ENCODE measurements around the gene TNS1.

- TF ChIP-seq POLR2AphosphoS5 (IDR thresholded peaks at IDR 0.05; ENCODE audit: low read depth) (no peak), CTCF (IDR thresholded peaks at IDR 0.05; ENCODE audit: insufficient read depth, low read length) (no peak), REST (IDR thresholded peaks at IDR 0.05; ENCODE audit: insufficient replicate concordance, low read depth) (no peak), SPI1 (IDR thresholded peaks at IDR 0.05; ENCODE audit: borderline replicate concordance, low read depth) (no peak), GABPA (IDR thresholded peaks at IDR 0.05; ENCODE audit: low read depth) (no peak)
These were observed 53.9 kb downstream of the TNS1 start for GRCh38 chr2:217948897-217949296.
